Keratinocyte (primary cell): ENCODE measurements around the gene KIF25.

Source experiments
- EZH2 ChIP-seq: IDR thresholded peaks from one replicate; pipeline ENCODE4 v1.6.1; 2012; ENCODE audit warnings: inconsistent platforms, mild to moderate bottlenecking, low read length, moderate library complexity
- TF ChIP-seq, protein P1 (sequence below), 3 experiments: IDR thresholded peaks in 1 of 3; conservative IDR thresholded peaks in 1 of 3; optimal IDR thresholded peaks in 1 of 3; 2 replicates in 2 of 3; 3 replicates in 1 of 3; pipeline versions ENCODE3 to v1.5.1; 2011; ENCODE audit warnings: low read length in 3 of 3, mild to moderate bottlenecking in 3 of 3, moderate library complexity in 2 of 3, control low read depth in 1 of 3, inconsistent platforms in 1 of 3; ENCODE audit not compliant: insufficient read depth in 2 of 3; ENCODE audit errors: extremely low read depth in 1 of 3

GRCh38 chr6:167984876-167985604, 12.4 kb upstream of the KIF25 start:
- TF ChIP-seq, protein P1, sequence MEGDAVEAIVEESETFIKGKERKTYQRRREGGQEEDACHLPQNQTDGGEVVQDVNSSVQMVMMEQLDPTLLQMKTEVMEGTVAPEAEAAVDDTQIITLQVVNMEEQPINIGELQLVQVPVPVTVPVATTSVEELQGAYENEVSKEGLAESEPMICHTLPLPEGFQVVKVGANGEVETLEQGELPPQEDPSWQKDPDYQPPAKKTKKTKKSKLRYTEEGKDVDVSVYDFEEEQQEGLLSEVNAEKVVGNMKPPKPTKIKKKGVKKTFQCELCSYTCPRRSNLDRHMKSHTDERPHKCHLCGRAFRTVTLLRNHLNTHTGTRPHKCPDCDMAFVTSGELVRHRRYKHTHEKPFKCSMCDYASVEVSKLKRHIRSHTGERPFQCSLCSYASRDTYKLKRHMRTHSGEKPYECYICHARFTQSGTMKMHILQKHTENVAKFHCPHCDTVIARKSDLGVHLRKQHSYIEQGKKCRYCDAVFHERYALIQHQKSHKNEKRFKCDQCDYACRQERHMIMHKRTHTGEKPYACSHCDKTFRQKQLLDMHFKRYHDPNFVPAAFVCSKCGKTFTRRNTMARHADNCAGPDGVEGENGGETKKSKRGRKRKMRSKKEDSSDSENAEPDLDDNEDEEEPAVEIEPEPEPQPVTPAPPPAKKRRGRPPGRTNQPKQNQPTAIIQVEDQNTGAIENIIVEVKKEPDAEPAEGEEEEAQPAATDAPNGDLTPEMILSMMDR (optimal IDR thresholded peaks at IDR 0.05 in 1 of 3, IDR thresholded peaks at IDR 0.05 in 1 of 3, conservative IDR thresholded peaks at IDR 0.05 in 1 of 3; ENCODE audit: extremely low read depth in 1 of 3, insufficient read depth in 2 of 3, low read length in 3 of 3), result no peak
- TF ChIP-seq EZH2, result no peak
